ENCODE results near the gene MAEL.

- no peak for TF ChIP-seq CTCF (IDR thresholded peaks at IDR 0.05)
- no peak for TF ChIP-seq POLR2A (IDR thresholded peaks at IDR 0.05)
Measured at GRCh38 chr1:167022384-167022783, 33.3 kb downstream of the MAEL start.

Data from thyroid gland (tissue), 4 donors.